Measurements from ENCODE around the gene SCRT2.
A peak's percentile ranks its signal among the peaks of the same experiment; 100 is the strongest.
"Not testable (repeated sequence)": the region's sequence is repeated elsewhere in the genome, so short reads cannot be mapped to it uniquely, and the experiment has no call there.

SCRT2 gene

GRCh38 chr20:645318-646106 lies 30.1 kb downstream of the SCRT2 start:
- peak overlapping the region in 1 of 2 donors; percentile 47 for H3K9ac ChIP-seq (ENCODE audit: low read depth in 1 of 2, low read length in 2 of 2)
- H3K27ac ChIP-seq (ENCODE audit: low read depth, low read length): no peak overlapping the region
- H3K4me3 ChIP-seq (ENCODE audit: low read depth in 1 of 2, low read length in 2 of 2): no peak overlapping the region
- peaks cover 0 to 4% of the 10 kb centered on the region in 2 donors for H3K4me1 ChIP-seq (ENCODE audit: control insufficient read depth in 1 of 2, insufficient read depth in 2 of 2, low read length in 2 of 2)
- H3K36me3 ChIP-seq (ENCODE audit: control insufficient read depth in 1 of 2, insufficient read depth in 2 of 2, low read length in 2 of 2): peaks cover 14 to 35% of the 10 kb centered on the region in 2 donors
- no peaks in the 10 kb centered on the region for H3K9me3 ChIP-seq (ENCODE audit: control insufficient read depth in 1 of 2, low read length in 2 of 2)
- peaks cover 4 to 13% of the 10 kb centered on the region in 2 donors for H3K27me3 ChIP-seq (ENCODE audit: control insufficient read depth in 1 of 2, insufficient read depth in 2 of 2, low read length in 2 of 2)

- no peak overlapping the region for H3K27ac ChIP-seq (ENCODE audit: low read depth, low read length)
- H3K4me1 ChIP-seq (ENCODE audit: control insufficient read depth in 1 of 2, insufficient read depth in 2 of 2, low read length in 2 of 2): peaks cover 0 to 4% of the 10 kb centered on the region in 2 donors
- no peaks in the 10 kb centered on the region for H3K9me3 ChIP-seq (ENCODE audit: control insufficient read depth in 1 of 2, low read length in 2 of 2)
- H3K36me3 ChIP-seq (ENCODE audit: control insufficient read depth in 1 of 2, insufficient read depth in 2 of 2, low read length in 2 of 2): peaks cover 14 to 28% of the 10 kb centered on the region in 2 donors
- H3K4me3 ChIP-seq (ENCODE audit: low read depth in 1 of 2, low read length in 2 of 2): no peak overlapping the region
- peaks cover 4 to 13% of the 10 kb centered on the region in 2 donors for H3K27me3 ChIP-seq (ENCODE audit: control insufficient read depth in 1 of 2, insufficient read depth in 2 of 2, low read length in 2 of 2)
- H3K9ac ChIP-seq (ENCODE audit: low read depth in 1 of 2, low read length in 2 of 2): no peak overlapping the region
Measured at GRCh38 chr20:644692-645317, 30.8 kb downstream of the SCRT2 start.

GRCh38 chr20:642398-643174 lies 33.0 kb downstream of the SCRT2 start:
- no peaks in the 10 kb centered on the region for H3K9me3 ChIP-seq (ENCODE audit: control insufficient read depth in 1 of 2, low read length in 2 of 2)
- no peak overlapping the region for H3K27ac ChIP-seq (ENCODE audit: low read depth, low read length)
- H3K36me3 ChIP-seq (ENCODE audit: control insufficient read depth in 1 of 2, insufficient read depth in 2 of 2, low read length in 2 of 2): peaks cover 6 to 9% of the 10 kb centered on the region in 2 donors
- peak overlapping the region in 1 of 2 donors; percentile 15 for H3K4me3 ChIP-seq (ENCODE audit: low read depth in 1 of 2, low read length in 2 of 2)
- peaks cover 0 to 4% of the 10 kb centered on the region in 2 donors for H3K4me1 ChIP-seq (ENCODE audit: control insufficient read depth in 1 of 2, insufficient read depth in 2 of 2, low read length in 2 of 2)
- no peak overlapping the region for H3K9ac ChIP-seq (ENCODE audit: low read depth in 1 of 2, low read length in 2 of 2)
- peaks cover 4 to 13% of the 10 kb centered on the region in 2 donors for H3K27me3 ChIP-seq (ENCODE audit: control insufficient read depth in 1 of 2, insufficient read depth in 2 of 2, low read length in 2 of 2)

DNA sequence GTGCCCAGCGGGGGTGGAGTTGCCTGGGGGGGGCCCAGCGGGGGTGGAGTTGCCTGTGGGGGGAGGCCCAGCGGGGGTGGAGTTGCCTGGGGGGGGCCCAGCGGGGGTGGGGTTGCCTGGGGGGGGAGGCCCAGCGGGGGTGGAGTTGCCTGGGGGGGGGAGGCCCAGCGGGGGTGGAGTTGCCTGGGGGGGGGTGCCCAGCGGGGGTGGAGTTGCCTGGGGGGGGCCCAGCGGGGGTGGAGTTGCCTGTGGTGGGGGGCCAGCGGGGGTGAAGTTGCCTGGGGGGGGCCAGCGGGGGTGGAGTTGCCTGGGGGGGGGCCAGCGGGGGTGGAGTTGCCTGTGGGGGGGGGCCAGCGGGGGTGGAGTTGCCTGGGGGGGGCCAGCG lies 33.6 kb downstream of the SCRT2 start:
- H3K27me3 ChIP-seq (ENCODE audit: control insufficient read depth in 1 of 2, insufficient read depth in 2 of 2, low read length in 2 of 2): peaks cover 4 to 13% of the 10 kb centered on the region in 2 donors
- H3K4me1 ChIP-seq (ENCODE audit: control insufficient read depth in 1 of 2, insufficient read depth in 2 of 2, low read length in 2 of 2); H3K9ac ChIP-seq (ENCODE audit: low read depth in 1 of 2, low read length in 2 of 2); H3K36me3 ChIP-seq (ENCODE audit: control insufficient read depth in 1 of 2, insufficient read depth in 2 of 2, low read length in 2 of 2); H3K9me3 ChIP-seq (ENCODE audit: control insufficient read depth in 1 of 2, low read length in 2 of 2); H3K4me3 ChIP-seq (ENCODE audit: low read depth in 1 of 2, low read length in 2 of 2); H3K27ac ChIP-seq (ENCODE audit: low read depth, low read length): not testable (repeated sequence)

DNA sequence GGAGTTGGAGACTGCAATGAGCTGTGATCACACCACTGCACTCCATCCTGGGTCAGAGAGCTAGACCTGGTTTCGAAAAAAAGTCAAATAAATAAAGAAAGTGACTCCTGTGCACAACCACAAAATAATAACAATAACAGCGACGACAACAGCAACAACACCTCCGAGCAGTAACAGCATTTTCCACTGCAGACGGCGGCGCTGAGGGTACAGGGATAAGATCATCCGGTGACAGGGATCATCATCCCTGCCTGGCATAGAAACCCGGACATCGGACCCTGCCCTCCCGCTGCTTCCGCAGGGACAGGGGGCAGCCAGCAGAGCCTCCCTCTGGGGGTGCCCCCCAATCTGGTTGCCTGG lies 34.1 kb downstream of the SCRT2 start:
- H3K27ac ChIP-seq (ENCODE audit: low read depth, low read length): no peak overlapping the region
- H3K9me3 ChIP-seq (ENCODE audit: control insufficient read depth in 1 of 2, low read length in 2 of 2): no peaks in the 10 kb centered on the region
- no peaks in the 10 kb centered on the region for H3K36me3 ChIP-seq (ENCODE audit: control insufficient read depth in 1 of 2, insufficient read depth in 2 of 2, low read length in 2 of 2)
- peaks cover 4 to 13% of the 10 kb centered on the region in 2 donors for H3K27me3 ChIP-seq (ENCODE audit: control insufficient read depth in 1 of 2, insufficient read depth in 2 of 2, low read length in 2 of 2)
- H3K4me1 ChIP-seq (ENCODE audit: control insufficient read depth in 1 of 2, insufficient read depth in 2 of 2, low read length in 2 of 2): peaks cover 0 to 4% of the 10 kb centered on the region in 2 donors
- H3K9ac ChIP-seq (ENCODE audit: low read depth in 1 of 2, low read length in 2 of 2): no peak overlapping the region
- no peak overlapping the region for H3K4me3 ChIP-seq (ENCODE audit: low read depth in 1 of 2, low read length in 2 of 2)

DNA sequence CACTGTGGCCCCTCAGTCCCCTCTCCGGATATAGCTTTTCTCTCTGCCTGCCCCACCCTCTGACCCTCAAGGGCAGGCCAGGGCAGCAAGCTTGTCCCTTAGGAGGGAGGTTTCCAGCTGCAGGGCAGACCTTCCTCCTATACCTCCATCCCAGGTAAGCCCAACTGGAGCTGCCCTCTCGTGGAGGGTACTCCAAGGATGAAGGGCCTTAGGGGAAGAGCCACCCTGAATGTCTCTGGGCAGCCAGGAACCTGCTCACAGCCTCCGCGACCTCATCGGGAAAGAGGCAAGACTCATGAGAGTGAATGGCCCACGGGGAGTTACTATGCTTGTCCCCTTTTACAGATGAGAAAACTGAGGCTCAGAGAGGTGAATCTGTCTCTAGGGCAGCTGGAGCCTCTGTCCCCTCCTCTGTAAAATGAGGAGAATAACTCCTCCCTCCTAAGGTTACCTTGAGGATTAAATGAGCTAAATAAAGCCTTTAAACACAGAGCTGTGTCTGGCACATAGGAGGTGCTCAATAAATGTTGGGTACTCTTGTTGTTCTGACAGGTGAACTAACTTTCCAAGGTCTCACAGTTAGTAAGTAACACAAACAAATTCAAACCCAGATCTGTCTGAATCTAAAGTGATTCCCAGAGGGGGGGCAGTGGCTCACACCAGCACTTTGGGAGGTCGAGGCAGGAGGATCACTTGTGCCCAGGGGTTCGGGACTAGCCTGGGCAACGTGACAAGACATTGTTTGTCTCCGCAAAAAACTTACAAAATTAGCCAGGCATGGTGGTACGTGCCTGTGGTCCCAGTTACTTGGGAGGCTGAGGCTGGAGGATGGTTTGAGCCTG lies 34.7 kb downstream of the SCRT2 start:
- Histone ChIP-seq H3K9me3 (ENCODE audit: control insufficient read depth in 1 of 2, low read length in 2 of 2) (no peaks in the 10 kb centered on the region), H3K9ac (ENCODE audit: low read depth in 1 of 2, low read length in 2 of 2) (no peak overlapping the region), H3K36me3 (ENCODE audit: control insufficient read depth in 1 of 2, insufficient read depth in 2 of 2, low read length in 2 of 2) (no peaks in the 10 kb centered on the region), H3K27me3 (ENCODE audit: control insufficient read depth in 1 of 2, insufficient read depth in 2 of 2, low read length in 2 of 2) (peaks cover 4 to 13% of the 10 kb centered on the region in 2 donors), H3K4me1 (ENCODE audit: control insufficient read depth in 1 of 2, insufficient read depth in 2 of 2, low read length in 2 of 2) (peaks cover 0 to 4% of the 10 kb centered on the region in 2 donors), H3K27ac (ENCODE audit: low read depth, low read length) (no peak overlapping the region), H3K4me3 (ENCODE audit: low read depth in 1 of 2, low read length in 2 of 2) (no peak overlapping the region)

- Histone ChIP-seq H3K4me1 (ENCODE audit: control insufficient read depth in 1 of 2, insufficient read depth in 2 of 2, low read length in 2 of 2) (no peaks in the 10 kb centered on the region), H3K27me3 (ENCODE audit: control insufficient read depth in 1 of 2, insufficient read depth in 2 of 2, low read length in 2 of 2) (peaks cover 9 to 11% of the 10 kb centered on the region in 2 donors), H3K27ac (ENCODE audit: low read depth, low read length) (no peak overlapping the region), H3K9me3 (ENCODE audit: control insufficient read depth in 1 of 2, low read length in 2 of 2) (no peaks in the 10 kb centered on the region), H3K36me3 (ENCODE audit: control insufficient read depth in 1 of 2, insufficient read depth in 2 of 2, low read length in 2 of 2) (no peaks in the 10 kb centered on the region), H3K4me3 (ENCODE audit: low read depth in 1 of 2, low read length in 2 of 2) (no peak overlapping the region), H3K9ac (ENCODE audit: low read depth in 1 of 2, low read length in 2 of 2) (no peak overlapping the region)
Measured at GRCh38 chr20:638579-638978, 37.0 kb downstream of the SCRT2 start.

- Histone ChIP-seq H3K9me3 (ENCODE audit: control insufficient read depth in 1 of 2, low read length in 2 of 2) (no peaks in the 10 kb centered on the region), H3K36me3 (ENCODE audit: control insufficient read depth in 1 of 2, insufficient read depth in 2 of 2, low read length in 2 of 2) (no peaks in the 10 kb centered on the region), H3K4me3 (ENCODE audit: low read depth in 1 of 2, low read length in 2 of 2) (no peak overlapping the region), H3K27me3 (ENCODE audit: control insufficient read depth in 1 of 2, insufficient read depth in 2 of 2, low read length in 2 of 2) (peaks cover 1 to 5% of the 10 kb centered on the region in 2 donors), H3K9ac (ENCODE audit: low read depth in 1 of 2, low read length in 2 of 2) (no peak overlapping the region), H3K4me1 (ENCODE audit: control insufficient read depth in 1 of 2, insufficient read depth in 2 of 2, low read length in 2 of 2) (no peaks in the 10 kb centered on the region), H3K27ac (ENCODE audit: low read depth, low read length) (no peak overlapping the region)
Measured at GRCh38 chr20:637559-637958, 38.0 kb downstream of the SCRT2 start.

GRCh38 chr20:635893-636338 lies 39.7 kb downstream of the SCRT2 start:
- H3K27ac ChIP-seq (ENCODE audit: low read depth, low read length): no peak overlapping the region
- no peaks in the 10 kb centered on the region for H3K4me1 ChIP-seq (ENCODE audit: control insufficient read depth in 1 of 2, insufficient read depth in 2 of 2, low read length in 2 of 2)
- H3K27me3 ChIP-seq (ENCODE audit: control insufficient read depth in 1 of 2, insufficient read depth in 2 of 2, low read length in 2 of 2): peaks cover 0 to 5% of the 10 kb centered on the region in 2 donors
- no peaks in the 10 kb centered on the region for H3K36me3 ChIP-seq (ENCODE audit: control insufficient read depth in 1 of 2, insufficient read depth in 2 of 2, low read length in 2 of 2)
- H3K4me3 ChIP-seq (ENCODE audit: low read depth in 1 of 2, low read length in 2 of 2): no peak overlapping the region
- no peak overlapping the region for H3K9ac ChIP-seq (ENCODE audit: low read depth in 1 of 2, low read length in 2 of 2)
- no peaks in the 10 kb centered on the region for H3K9me3 ChIP-seq (ENCODE audit: control insufficient read depth in 1 of 2, low read length in 2 of 2)
